Activated gamma-delta T cell (primary cell): ENCODE results near the gene TTLL6.

ENCODE experiments used
- DNase-seq: peaks from one replicate; lab custom pipeline; 2025; lab: John Stamatoyannopoulos, UW

TTLL6 gene

GRCh38 chr17:48738424-48738802, 78.6 kb downstream of the TTLL6 start:
- DNase-seq: no peak

GRCh38 chr17:48737330-48738043, 79.5 kb downstream of the TTLL6 start:
- DNase-seq: no peak

- no peak for DNase-seq
Observed at GRCh38 chr17:48735062-48735351, 82.0 kb downstream of the TTLL6 start.

- no peak for DNase-seq
Observed at GRCh38 chr17:48734333-48735061, 82.5 kb downstream of the TTLL6 start.

GRCh38 chr17:48733632-48734328, 83.2 kb downstream of the TTLL6 start:
- no peak for DNase-seq

- DNase-seq: no peak
Observed at GRCh38 chr17:48732688-48733629, 84.1 kb downstream of the TTLL6 start.

- no peak for DNase-seq
Observed at GRCh38 chr17:48731355-48731754, 85.7 kb downstream of the TTLL6 start.

GRCh38 chr17:48730240-48730550, 86.8 kb downstream of the TTLL6 start:
- no peak for DNase-seq

- no peak for DNase-seq
Observed at GRCh38 chr17:48729335-48730239, 87.4 kb downstream of the TTLL6 start.

GRCh38 chr17:48728232-48729231, 88.5 kb downstream of the TTLL6 start, which contains the start of gene HOXB13:
Gene HOXB13 (minus strand): TSS chr17:48728750. CDS start chr17:48728593, 157 bp downstream.
- no peak for DNase-seq

- DNase-seq: no peak
Observed at GRCh38 chr17:48727415-48728175, 89.4 kb downstream of the TTLL6 start.

- DNase-seq: no peak
Observed at GRCh38 chr17:48726916-48727286, 90.1 kb downstream of the TTLL6 start.

- DNase-seq: no peak
Observed at GRCh38 chr17:48726114-48726915, 90.7 kb downstream of the TTLL6 start.

GRCh38 chr17:48725288-48726064, 91.6 kb downstream of the TTLL6 start:
- no peak for DNase-seq

GRCh38 chr17:48725004-48725287, 92.1 kb downstream of the TTLL6 start:
- no peak for DNase-seq

- no peak for DNase-seq
Observed at GRCh38 chr17:48724251-48725003, 92.6 kb downstream of the TTLL6 start.
